Tibial nerve (tissue), 4 donors: ENCODE results near the gene BCL7C.
"Not testable (repeated sequence)": the region's sequence is repeated elsewhere in the genome, so short reads cannot be mapped to it uniquely, and the experiment has no call there.

Experiments
- CTCF ChIP-seq, 5 experiments: fragments of 200-600 bp in 3 of 5; fragments of 450-650 bp in 2 of 5; sonication (generic) in 3 of 5; IDR thresholded peaks; one replicate each; pipeline ENCODE4 v1.5.1; 2016 to 2019; ENCODE audit warnings: antibody characterized with exemption in 5 of 5, mild to moderate bottlenecking in 3 of 5, moderate library complexity in 2 of 5
- EP300 ChIP-seq, 2 donors: sonication (generic); formaldehyde crosslinking; IDR thresholded peaks; one replicate each; pipeline ENCODE4 v1.6.1; 2017; ENCODE audit warnings: antibody characterized with exemption in 2 of 2, mild to moderate bottlenecking in 1 of 2
- POLR2A ChIP-seq, 2 donors: fragments of 450-650 bp; IDR thresholded peaks; one replicate each; pipeline ENCODE4 v1.6.1; 2017; ENCODE audit warnings: antibody characterized with exemption in 2 of 2, mild to moderate bottlenecking in 2 of 2, moderate library complexity in 2 of 2

- not testable (repeated sequence) for TF ChIP-seq CTCF, POLR2A, EP300 (IDR thresholded peaks at IDR 0.05)
These were observed 33.1 kb downstream of the BCL7C start for GRCh38 chr16:30860729-30861128.
